IPS DF 19.7 (cell line): Measurements from ENCODE around the gene KCTD16.
A peak's percentile ranks its signal among the peaks of the same experiment; 100 is the strongest.

Experiments used
- DNase-seq: peaks from one replicate; pipeline ENCODE4 v3.0.0-alpha.2; 2013; ENCODE audit warnings: low read depth, low spot score

The KCTD16 gene

GRCh38 chr5:144284931-144285502 lies 114.3 kb downstream of the KCTD16 start:
- no peak for DNase-seq

DNA sequence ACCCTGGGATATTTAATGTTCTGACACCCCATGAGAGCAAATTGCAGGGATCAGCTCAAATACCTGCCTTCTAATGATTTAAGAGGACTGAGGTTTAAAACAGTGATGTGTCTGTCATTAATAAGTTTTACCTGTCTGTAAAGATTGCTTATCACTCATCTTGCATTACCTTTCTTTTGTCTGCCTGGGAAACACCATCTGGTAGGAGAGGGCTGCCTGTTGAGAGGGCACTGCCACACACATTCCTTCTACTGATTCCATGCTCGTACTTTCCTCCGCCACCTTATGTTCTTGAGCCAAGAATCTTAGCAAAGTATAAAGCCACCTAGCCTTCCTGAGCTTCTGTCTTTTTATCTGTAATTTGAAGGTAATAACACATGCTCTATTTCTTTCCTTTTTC lies 118.6 kb downstream of the KCTD16 start:
- no peak for DNase-seq

DNA sequence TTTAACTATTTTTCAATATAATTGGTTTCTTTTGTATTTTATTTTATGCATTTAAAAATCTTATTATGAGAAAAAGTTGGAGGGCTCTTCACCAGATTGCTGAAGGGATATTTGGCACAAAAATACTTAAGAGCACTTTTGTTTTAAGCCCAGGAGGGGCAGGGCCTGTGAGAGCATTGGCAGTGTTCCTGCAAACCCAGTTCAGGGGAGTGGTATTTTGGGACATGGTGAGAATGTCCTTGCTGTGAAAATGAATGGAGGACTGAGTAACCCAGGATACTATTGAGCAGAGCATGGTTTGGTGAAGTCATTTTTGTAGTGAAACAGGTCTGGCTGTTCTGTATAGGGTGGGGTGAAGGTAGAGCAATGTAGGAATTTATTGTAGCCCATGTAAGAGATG lies 121.4 kb downstream of the KCTD16 start:
- DNase-seq, result no peak

- DNase-seq, result no peak
Measured at GRCh38 chr5:144295284-144295683, 124.6 kb downstream of the KCTD16 start.

- DNase-seq, result no peak
Measured at GRCh38 chr5:144297081-144297480, 126.4 kb downstream of the KCTD16 start.

GRCh38 chr5:144298658-144299057 lies 128.0 kb downstream of the KCTD16 start:
- DNase-seq, result peak; percentile 47

DNA sequence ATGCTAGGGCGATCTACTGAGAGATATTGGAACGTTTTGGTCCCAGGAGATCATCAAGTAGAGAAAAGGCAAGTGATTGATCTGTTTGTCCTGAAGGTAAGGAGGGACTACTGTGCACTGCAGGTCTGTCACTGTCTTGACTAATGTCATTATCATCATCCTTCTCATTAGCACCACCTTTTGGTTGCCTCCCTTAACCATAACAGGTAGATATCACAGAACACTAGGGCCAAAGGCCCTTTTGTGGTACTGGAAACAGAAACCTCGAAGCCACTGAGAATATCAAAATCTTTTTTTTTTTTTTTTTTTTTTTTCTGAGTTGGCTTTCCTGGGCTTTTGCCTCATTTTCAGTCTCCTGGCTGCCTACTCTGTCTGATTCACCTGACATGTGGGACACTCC lies 134.0 kb downstream of the KCTD16 start:
- no peak for DNase-seq

- no peak for DNase-seq
Measured at GRCh38 chr5:144307736-144308135, 137.1 kb downstream of the KCTD16 start.

- DNase-seq, result no peak
Measured at GRCh38 chr5:144308174-144308573, 137.5 kb downstream of the KCTD16 start.

DNA sequence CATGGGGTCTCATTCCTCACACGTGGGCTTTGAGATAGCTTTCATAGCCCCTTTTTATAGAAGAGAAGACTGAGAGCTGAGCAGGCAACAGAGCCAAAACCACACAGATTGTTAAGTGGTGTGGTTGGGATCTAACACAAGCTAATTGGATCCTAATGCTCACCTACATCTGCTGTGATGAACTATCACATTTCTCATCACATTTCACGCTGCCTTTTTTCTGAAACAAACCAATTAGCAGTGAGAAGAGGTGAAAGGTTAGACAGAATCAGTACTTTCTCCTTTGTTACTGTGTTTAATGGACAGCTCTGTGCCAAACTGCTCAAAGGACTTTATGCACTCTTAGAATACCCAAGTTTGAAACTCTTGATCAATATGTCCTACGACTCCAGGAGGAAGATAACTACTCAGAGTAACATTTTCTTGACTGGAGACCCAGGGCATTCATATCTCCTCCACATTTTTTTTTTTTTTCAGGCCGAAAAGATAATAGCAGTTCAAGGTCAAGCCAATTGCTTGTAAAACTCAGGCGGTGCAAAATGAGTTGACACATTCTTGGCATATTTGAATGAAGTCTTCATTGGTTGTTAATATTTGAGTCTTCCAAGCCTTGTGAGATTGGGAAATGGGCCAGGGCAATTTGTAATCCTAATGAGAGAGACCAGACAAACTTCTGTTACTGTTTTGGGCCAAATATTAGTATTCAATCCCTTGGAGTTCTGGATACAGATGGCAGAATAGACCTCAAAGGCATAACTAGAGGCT lies 138.4 kb downstream of the KCTD16 start:
- no peak for DNase-seq

DNA sequence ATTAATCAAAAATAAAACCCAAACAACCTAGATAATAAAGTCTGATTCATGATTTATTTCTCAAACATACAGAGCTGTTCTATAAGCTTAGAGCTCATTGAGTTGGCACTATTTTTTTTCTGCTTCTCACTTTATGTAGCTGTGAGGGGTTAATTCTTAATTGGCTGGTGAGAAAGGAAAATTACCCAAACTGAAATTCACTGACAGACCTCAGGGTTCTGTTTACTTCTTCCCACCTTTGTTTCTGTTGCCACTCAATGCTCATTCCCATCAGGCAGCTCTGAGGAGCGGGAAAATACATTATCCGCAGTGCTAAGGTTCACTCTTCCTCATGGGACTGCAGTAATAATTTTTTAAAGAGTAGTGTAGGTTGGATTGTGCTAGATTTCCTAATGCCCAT lies 139.9 kb downstream of the KCTD16 start:
- DNase-seq, result no peak

GRCh38 chr5:144313147-144313726 lies 142.6 kb downstream of the KCTD16 start:
- no peak for DNase-seq

GRCh38 chr5:144315026-144315425 lies 144.4 kb downstream of the KCTD16 start:
- DNase-seq, result no peak

DNA sequence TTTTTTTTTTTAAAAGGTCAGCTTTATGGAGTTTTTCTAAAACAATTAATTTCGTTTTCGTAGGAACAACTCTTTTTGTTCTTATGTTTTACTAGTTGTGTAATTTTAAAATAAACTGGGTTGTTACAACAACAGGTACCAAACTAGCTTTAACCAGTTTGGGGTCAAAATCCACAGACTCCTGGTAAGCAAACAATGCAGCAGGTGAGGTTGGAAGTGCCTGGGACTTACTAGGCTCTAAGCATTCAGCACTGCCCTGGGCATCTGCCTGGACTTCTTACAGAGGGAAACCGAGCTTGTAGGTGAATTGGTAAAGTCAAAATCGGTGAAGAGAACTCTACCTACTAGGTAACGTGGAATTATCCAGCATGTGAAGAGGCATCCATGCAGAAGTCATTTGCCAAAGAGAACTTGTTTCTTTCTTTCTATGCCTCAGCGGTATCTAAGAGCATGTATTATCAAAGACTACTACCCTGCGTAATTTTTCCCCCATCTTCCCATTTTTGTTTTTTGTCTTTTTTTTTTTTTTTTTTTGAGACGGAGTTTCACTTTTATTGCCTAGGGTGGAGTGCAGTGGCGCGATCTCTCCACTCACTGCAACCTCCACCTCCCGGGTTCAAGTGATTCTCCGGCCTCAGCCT lies 145.4 kb downstream of the KCTD16 start:
- no peak for DNase-seq

DNA sequence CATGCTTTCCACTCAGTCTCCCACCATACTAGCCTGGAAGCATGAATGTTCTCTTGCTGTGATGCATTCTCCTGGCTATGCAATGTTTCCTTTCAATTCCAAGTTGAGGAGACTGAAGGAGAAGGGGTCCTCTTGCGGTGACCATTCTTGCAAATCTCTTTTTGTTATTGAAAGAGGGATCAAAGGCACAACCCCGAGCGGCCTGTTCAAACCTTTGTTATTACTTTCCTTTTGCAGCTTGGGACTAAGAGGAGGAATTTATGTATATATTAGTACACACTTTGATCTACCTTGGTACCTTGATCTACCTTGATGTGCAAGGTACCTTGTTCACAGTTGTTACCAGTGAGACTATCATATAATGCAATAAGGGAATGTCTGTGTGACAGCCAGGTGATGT lies 147.3 kb downstream of the KCTD16 start:
- no peak for DNase-seq

- no peak for DNase-seq
Measured at GRCh38 chr5:144318460-144318859, 147.8 kb downstream of the KCTD16 start.

GRCh38 chr5:144323181-144323580 lies 152.5 kb downstream of the KCTD16 start:
- no peak for DNase-seq

- DNase-seq, result no peak
Measured at GRCh38 chr5:144325532-144325931, 154.9 kb downstream of the KCTD16 start.

GRCh38 chr5:144328494-144328893 lies 157.8 kb downstream of the KCTD16 start:
- no peak for DNase-seq

DNA sequence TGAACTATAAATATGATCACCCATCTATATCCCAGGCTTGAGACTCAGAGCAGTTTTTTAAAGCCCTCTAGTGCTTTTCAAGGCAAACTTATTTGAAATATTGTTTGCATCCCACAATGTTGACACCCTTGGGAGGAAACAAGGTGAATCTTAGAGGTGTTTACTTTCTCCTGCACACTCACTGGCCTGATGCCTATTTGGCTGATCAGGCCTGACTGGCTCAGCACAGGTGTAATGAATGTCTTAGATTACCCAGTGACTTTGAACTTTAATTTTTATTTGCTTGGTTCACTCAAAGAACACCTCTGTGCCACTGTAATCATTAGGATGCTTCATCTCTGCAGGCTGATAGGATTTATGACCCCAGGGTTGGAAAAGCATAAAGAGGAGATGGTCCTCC lies 158.3 kb downstream of the KCTD16 start:
- no peak for DNase-seq

- no peak for DNase-seq
Measured at GRCh38 chr5:144329681-144330080, 159.0 kb downstream of the KCTD16 start.

DNA sequence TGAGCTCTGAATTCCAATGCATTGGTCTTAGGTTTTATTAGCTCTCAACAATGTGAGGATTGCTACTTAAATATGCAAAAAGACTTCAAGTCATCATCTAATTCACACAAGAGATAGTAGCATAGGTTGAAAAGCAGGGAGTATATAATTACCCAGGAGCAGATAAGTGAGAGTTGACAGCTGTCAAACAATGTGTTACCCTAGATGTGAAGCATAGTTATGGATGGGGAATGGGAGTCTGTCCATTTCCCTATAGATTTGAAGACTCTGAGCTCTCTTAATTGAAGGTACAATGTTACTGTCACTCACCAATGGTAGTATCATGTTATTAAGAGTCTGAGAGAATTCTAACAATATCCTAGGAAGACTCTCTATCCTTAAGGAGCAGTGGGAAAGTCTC lies 160.7 kb downstream of the KCTD16 start:
- DNase-seq, result no peak

GRCh38 chr5:144332265-144332664 lies 161.6 kb downstream of the KCTD16 start:
- DNase-seq, result no peak
